Measurements from ENCODE around the gene JMJD4.
"Not testable (repeated sequence)": the region's sequence is repeated elsewhere in the genome, so short reads cannot be mapped to it uniquely, and the experiment has no call there.

The JMJD4 gene

DNA sequence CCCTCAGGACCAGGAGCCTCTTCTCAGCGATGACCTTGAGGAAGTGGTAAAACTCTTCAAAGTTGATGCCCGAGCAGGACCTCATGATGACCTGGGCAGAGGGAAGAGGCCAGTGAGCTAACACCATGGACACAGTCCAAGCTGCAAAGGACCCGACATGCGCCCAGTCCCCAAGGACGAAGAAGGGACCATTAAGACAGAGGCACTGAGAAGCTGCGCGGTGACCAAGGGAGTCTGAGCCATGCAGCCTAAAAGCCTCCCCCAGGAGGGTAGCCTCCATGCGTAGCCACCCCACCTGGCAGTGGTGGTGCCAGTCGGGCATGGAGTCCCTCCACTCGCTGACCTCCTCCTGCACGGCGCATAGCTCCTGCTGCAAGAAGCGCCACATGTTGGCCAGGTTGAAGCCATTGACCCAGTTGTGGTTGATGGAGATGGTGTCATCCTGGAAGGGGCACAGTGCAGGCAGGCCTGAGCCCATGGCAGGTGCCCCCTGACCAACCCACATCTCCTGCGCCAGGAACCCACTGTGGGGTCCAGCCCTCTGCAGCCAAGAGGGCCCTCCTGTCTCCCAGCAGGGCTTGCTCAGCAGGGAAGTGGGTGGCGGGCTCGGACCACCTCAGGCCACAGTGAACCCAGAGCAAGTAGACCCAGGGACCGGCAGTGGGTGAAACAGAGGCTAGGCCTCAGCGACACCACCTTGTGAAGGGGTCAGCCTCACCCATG is 2.4 kb downstream of the JMJD4 start:
- no peak for DNase-seq (ENCODE audit: low read depth in 2 of 2)

DNA sequence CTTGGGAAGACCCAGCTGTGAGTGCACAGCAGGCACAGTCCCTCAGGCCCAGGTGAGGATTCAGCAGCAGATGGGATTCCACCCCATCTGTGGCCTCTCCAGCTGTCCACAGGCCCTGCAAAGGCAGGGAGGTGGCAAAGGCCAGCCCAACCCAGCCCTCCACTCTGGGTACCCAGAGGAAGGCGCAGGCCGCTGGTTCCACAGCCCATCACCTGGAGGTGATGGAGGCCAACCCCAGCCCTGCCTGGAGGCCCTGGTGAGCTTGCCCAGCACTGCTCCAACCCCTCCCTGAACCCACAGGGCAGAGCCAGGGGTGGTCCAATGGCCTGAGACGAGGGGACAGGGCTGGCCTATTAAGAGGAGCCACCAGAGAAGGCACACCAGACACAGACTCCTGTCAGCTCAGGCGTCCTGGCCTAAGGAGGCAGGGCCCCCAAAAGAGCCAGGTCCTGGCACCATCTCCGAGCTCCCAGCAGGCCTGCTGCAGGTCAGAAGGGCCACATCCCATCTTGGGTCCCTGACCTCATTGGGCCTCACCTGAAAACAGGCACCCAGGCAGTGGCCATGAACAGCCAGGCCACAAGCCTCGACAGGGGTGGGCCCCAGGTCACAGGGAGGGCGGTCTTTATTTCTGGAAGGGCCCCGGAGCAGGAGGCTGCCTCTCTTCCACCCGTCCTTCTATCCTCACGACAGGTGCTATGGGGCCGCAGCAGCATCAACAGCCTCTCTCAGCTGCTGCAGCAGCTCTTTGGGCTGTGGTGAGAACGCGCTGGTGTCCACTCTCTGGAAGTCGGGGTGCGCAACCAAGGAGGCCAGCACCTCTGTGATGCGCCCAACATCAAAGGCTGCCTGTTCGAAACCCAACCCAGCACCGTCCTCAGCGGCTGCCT is 3.2 kb downstream of the JMJD4 start:
- no peak for DNase-seq (ENCODE audit: low read depth in 2 of 2)

DNA sequence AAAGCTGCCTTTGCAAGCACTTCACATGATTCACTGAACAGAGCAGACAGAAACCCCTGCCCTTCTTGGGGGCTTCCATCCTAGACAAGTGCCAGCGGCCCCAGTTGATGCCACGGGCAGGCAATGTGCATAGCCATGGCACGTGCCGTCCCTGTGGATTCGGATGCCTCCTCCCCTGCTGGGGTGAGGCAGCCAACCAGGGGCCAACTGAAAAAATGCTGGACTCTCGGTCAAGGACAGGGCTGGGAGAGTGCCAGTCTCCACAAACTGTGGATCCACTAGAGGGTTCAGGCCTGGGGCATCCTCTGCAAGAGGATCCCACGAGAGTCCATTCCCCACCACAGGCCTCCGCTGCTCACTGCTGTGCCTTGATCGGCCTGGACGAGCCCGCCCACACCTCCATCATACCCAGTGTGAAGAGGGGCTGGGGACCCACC is 3.8 kb downstream of the JMJD4 start:
- no peak for DNase-seq (ENCODE audit: low read depth in 2 of 2)

DNA sequence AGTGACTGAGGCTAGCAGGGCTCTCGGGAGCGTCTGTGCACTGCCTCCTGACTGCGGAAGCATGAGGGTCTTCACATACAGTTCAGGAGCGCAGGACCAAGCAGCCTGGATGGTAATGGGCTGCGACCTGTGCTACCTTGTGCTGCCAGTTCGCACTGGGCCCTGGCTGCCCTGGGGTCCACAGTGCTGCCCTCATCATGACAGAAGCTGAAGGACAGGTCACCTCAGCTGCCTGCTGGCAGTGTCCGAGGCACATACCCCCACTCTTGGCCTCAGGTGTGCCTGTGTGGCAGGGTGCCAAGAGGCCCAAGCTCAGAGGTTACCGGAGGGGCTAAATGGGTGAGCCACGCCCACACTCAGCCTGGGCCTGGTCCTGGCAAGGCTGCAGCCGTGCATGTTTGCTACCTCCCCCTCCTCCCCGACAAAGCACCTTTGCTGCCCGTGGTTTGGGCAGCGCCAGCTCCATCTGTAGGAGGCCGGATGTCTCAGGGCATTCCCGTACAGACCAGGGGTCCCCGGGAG is 4.4 kb downstream of the JMJD4 start:
- no peak for DNase-seq (ENCODE audit: low read depth in 2 of 2)

DNA sequence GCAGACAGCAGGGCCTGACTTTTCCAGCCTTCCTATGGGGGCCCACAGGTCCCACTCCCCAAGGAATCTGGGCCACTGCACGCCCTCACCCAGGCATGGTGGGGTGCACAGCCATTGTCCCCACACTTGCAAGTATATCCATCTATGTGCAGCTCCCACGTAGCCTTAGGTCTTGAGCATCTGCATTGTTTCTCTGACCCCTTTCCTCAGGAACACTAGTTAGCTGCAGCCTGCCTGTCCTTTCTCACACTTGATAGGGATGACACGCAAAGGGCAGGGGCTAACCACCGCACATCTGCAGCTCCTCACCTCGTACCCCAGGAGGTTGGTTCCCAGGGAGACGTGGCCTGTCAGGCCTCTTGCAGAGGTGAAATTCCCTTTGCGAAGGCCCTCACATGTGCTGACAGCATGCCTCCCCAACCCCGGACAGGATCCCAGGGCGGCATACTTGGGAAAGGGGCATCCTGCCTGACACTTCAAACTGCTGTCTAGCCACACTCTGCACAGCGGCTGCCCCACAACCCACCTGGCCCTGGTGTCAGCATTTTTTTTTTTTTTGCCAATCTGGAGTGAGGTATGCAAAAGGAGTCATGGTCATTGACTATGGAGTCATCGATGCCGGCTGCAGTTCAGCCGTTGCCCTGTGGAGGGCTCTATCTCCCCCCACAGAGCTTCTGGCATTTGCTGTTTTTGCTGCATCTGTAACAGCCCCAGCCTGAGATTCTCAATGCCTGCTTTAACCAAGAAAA is 5.0 kb downstream of the JMJD4 start:
- DNase-seq (ENCODE audit: low read depth in 2 of 2): no peak

DNA sequence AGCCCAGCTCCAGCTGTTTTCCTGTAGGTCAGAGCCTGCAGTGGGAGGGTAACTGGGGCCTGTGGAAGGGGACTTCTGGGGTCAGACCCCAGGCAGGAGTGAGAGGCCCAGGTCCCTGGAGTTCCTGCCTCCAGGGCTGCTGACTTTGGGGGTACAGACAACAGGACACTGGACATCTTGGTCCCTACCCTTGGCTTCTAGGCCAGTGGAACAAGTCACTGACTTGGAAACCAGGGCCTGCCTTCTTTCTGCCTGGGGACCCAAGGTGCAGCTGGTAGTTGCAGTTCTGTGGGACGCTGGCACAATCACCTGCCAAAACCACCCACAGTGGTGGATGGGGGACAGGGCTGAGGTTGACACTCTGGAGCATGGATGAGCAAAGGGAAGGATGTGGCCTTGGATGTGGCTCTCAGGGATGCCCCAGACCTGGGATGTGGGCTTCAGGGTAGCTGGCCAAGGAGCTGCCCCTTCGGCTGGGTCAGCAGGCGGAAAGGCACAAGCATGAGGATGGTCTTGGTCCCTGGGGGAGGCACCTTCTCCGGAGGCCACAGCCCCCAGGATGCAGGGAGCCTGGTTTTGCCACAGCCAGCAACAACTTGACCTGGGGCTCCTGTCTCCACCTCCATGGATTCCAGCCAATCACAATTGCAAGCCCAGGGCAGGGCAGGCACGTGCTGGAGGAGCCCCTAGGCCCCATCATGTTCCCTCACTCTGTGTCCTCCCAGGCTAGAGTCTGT is 5.8 kb downstream of the JMJD4 start:
- no peak for DNase-seq (ENCODE audit: low read depth in 2 of 2)

DNA sequence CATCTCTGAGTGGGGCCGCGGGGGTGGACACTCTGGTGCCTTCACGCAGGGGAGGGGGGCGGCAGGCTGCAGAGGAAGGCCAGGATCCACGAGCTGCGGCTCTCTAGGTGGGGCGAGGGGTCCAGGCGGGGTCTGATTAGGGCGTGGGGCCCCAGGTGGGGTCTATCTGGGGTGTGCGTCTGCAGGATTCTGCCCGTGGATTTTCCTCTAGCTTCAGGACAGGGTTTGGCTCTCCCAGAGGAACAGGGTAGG is 6.3 kb downstream of the JMJD4 start:
- DNase-seq (ENCODE audit: low read depth in 2 of 2): no peak

DNA sequence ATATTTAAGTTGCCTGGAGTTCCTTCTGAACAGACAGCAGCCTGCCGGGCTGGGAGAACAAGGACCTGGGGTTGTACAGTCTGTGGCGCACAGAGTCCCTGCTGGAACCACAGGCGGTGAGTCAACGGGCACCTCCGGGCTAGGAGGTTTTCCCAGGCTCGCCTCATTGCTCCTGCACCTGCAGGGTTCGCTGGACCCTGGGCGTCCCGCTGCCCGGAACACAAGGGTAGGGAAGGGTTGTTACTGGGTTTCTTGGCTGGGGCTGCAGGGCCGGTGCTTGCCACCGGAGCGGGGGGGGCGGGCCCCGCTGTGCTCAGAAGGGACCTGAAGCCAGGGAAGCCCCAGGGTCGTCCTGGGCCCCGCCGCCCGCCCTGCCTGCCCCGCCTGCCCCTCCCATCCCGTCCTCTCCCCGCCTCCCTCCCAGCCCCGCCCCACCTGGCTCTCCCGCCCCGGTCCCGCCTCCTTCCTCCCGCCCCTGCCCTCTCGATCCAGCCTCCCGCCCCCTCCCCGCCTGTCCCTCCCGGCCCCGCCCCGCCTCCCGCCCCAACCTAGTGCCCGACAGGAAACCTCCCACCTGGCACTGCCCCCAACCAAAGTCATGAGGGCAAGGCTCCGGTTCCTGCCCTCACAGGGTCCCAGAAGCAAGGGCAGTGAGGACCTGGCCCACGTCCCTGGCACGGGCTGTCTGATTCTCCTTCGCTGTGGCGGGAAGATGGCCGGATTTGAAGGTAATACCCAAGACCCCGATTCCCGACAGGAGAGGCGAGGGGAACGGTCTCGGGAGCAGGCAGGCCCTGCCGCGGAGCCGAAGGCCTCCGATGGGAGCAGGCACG is 6.8 kb downstream of the JMJD4 start:
- peak; percentile 30 to 41 for DNase-seq (ENCODE audit: low read depth in 2 of 2)

DNA sequence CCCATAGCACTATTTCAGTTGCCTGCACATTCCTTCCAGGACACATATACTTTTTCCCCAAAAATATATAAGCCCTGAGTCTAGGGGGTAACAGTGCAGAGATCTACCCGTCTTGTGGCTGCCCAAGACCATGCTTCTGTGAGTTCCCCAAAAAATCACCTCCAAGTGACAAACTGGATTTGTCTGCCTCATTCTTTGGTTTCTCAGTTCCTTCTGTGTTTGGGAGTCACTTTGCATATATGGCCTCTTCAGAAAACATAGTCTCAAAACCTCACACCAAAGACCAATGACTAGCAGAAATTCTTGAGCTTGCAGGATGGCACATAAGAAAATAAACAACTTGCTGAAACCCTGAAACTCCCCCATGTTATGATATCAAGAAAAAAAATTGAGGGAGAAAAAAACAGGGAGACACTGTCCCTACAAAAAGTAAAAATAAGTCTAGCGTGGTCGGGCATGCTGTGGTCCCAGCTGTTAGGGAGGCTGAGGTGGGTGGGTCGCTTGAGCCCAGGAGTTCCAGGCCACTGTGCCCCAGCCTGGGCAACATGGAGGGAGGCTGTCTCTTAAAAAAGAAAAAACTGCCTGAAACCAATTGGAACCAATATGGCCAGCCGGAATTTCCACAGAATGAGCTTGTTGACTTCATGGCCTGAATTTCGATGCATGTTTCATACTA is 8.0 kb downstream of the JMJD4 start:
- DNase-seq (ENCODE audit: low read depth in 2 of 2): no peak

DNA sequence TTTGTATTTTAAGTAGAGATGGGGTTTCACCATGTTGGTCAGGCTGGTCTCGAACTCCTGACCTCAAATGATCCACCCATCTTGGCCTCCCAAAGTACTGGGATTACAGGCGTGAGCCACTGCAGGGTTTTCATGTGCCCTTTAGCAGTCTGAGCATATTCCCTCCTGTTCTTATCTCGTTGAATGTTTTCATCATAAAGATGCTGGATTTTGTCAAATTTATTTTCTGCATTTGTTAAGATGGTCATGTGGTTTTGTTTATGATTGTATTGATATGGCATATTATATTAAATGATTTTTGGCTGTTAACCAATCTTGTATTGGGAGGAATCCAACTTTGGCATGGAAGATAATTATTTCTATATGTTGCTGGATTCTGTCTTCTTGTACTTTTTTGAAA is 8.8 kb downstream of the JMJD4 start:
- no peak for DNase-seq (ENCODE audit: low read depth in 2 of 2)

DNA sequence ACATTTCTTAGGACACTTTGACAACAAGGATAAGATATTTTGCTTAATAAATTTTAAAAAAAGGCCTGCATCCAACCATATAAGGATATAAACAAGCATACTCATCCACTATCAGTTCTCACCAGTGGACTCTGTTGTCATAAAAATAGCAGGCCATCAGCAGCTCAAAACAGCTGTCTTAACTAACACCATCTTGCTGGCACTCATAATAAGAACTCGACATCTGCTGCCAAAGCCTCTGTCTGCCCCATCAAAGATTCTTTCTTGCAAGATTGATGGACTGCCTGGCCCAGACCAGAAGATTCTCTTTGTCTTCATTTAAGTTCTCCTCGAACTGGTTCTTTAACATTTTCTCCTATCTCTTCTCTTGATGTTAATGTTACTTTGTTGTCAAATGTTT is 10.1 kb downstream of the JMJD4 start:
- DNase-seq (ENCODE audit: low read depth in 2 of 2): no peak

DNA sequence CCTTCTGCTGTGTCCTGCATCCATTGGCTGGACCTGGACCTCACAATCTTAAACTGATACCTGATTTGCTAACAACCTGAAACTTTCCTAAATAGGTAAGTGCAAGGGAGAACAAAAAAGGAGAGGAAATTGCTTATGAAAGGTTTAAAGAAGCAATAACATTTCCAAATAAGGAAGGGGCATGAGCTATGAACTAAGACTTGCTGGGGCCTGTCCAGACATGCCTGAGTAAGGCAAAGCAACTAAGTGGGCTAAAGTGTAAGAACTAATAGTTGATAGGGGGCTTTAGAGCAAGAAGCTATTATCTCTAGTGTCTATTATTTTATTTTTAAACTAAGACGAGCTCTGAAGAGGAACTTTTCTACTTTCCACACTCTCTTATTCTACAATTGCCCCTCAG is 11.6 kb downstream of the JMJD4 start:
- DNase-seq (ENCODE audit: low read depth in 2 of 2): no peak

DNA sequence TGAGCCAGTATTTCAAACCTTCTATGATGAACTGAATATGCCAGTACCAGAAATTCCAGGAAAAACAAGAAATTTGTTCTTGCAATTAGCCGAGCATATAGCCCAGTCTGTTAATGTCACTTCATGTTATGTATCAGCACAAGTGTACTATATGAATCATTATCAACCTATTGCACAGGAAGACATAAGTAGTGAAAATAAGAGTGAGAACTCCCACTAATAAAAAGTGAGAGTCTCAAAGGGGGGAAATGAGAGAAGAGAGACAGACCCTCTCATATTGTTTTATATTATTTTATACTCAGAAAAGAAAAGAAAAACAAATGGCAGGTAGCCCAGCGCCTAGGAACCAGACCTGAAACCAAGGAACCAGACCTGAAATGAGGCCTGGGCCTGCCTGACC is 16.2 kb downstream of the JMJD4 start:
- no peak for DNase-seq (ENCODE audit: low read depth in 2 of 2)

DNA sequence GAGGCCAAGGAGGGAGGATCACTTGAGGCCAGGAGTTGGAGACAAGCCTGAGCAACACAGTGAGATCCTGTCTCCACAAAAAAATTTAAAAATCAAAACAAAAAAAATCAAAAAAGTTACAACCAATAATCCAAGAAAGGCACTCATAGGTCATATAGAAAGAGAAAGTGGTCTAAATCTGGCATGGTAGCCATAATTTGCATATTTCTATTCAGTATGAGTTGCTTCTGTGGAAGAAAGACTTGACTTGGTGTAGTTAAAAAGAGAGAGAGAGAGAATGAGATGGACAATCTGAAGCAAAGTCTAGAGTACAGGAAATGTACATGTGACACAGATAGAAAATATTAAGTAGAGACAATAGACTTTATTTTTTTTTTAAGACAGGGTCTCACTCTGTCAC is 22.5 kb downstream of the JMJD4 start:
- DNase-seq (ENCODE audit: low read depth in 2 of 2): no peak

DNA sequence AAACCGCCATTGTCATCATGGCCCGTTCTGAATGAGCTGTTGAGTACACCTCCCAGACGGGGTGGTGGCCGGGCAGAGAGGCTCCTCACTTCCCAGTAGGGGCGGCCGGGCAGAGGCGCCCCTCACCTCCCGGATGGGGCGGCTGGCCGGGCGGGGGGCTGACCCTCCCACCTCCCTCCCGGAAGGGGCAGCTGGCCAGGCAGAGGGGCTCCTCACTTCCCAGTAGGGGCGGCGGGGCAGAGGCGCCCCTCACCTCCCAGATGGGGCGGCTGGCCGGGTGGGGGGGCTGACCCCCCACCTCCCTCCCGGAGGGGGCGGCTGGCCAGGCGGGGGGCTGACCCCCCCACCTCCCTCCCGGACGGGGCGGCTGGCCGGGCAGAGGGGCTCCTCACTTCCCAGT is 24.6 kb downstream of the JMJD4 start:
- not testable (repeated sequence) for DNase-seq (ENCODE audit: low read depth in 2 of 2)

DNA sequence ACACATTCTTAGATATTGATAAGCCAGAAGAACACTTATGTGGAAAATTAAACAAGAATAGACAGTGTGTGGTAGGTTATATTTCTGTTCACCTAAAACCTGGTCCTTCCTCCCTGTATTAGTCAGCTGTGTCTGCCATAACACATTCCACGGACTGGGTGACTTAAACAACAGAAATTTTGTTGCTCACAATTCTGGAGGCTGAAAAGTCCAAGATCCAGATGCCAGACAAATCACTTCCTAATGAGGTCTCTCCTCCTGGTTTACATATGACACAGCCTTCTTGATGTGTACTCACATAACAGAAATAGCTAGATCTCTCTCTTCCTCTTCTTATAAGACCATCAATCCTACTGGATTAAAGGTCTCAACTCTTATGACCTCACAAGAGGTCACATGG is 25.7 kb downstream of the JMJD4 start:
- no peak for DNase-seq (ENCODE audit: low read depth in 2 of 2)

DNA sequence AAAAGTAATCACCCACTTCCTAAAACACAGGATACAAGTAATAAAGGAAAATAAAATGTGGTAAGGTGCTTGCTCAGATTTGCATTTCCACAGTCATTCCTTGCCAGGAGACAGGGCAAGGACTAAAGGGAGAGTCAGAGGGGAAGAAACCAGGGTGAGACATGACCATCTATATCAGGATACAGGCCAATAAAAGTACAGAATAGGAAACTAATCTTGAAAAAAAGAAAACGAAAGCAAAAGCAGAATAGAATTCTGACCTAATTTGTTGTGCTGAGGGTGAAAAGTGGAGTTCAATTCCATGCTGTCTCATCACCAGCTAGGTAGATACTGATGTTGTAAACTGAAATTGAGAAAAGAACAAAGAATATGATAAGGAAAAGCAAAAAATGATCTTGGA is 27.3 kb downstream of the JMJD4 start:
- no peak for DNase-seq (ENCODE audit: low read depth in 2 of 2)

DNA sequence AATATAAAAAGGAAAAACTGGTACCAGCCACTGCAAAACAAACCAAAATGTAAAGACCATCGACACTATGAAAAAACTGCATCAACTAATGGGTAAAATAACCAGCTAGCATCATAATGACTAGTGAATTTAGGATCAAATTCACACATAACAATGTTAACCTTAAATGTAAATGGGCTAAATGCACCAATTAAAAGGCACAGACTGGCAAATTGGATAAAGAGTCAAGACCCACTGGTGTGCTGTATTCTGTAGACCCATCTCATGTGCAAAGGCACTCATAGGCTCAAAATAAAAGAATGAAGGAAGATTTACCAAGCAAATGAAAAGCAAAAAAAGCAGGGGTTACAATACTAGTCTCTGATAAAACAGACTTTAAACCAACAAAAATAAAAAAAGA is 33.5 kb downstream of the JMJD4 start:
- DNase-seq (ENCODE audit: low read depth in 2 of 2): not testable (repeated sequence)

DNA sequence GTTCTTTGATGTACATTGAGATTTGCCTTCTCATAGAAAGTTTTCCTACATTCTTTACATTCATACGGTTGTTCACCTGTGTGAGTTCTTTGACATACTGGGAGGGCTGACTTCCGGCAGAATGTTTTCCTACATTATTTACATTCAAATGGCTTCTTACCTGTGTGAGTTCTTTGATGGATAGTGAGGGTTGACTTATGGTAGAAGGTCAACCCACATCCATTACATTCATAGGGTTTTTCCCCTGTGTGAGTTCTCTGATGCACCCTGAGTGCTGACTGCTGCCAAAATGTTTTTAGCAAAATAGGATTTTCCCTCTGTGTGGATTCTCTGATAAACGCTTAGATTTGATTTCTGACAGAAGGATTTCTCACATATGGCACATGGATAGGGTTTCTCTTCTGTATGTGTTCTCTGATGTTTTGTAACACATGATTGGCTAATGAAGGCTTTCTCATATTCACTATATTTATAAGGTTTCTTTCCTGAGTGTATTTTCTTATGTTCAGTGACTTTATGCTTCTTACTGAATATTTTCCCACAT is 37.7 kb downstream of the JMJD4 start:
- no peak for DNase-seq (ENCODE audit: low read depth in 2 of 2)

DNA sequence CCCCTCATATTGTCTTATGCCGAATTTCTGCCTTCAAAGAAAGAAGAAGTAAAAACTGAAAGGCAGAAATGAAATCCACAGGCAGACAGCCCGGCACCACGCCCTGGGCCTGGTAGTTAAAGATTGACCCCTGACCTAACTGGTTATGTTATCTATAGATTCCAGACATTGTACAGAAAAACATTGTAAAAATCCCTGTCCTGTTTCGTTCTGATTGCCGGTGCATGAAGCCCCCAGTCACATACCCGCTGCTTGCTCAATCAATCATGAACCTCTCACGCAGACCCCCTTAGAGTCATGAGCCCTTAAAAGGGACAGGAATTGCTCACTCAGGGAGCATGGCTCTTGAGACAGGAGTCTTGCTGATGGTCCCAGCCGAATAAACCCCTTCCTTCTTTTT is 49.3 kb downstream of the JMJD4 start:
- DNase-seq (ENCODE audit: low read depth in 2 of 2): no peak

Measured in stimulated activated CD8-positive, alpha-beta memory T cell treated with anti-CD3 and anti-CD28 coated beads, Interleukin-7, amount 100 ng/mL, for 1 hour (primary cell).